Mammary epithelial cell (primary cell): ENCODE results near the gene SPINK5.

Source experiments
- CTCF ChIP-seq, 2 donors: IDR thresholded peaks in 1 of 2; conservative IDR thresholded peaks in 1 of 2; 2 replicates each; pipeline ENCODE4 v1.5.1; 2011 to 2012; ENCODE audit warnings: inconsistent platforms in 2 of 2, low read length in 2 of 2, mild to moderate bottlenecking in 2 of 2, control low read depth in 1 of 2, low read depth in 1 of 2; ENCODE audit not compliant: insufficient read depth in 1 of 2; ENCODE audit errors: extremely low read depth in 1 of 2
- EZH2 ChIP-seq: IDR thresholded peaks from 2 replicates; pipeline ENCODE4 v1.6.1; 2012; ENCODE audit warnings: low read length, inconsistent platforms, borderline replicate concordance

GRCh38 chr5:148107608-148108007 lies 43.8 kb downstream of the SPINK5 start:
- TF ChIP-seq CTCF (conservative IDR thresholded peaks at IDR 0.05 in 1 of 2, IDR thresholded peaks at IDR 0.05 in 1 of 2; ENCODE audit: extremely low read depth in 1 of 2, insufficient read depth in 1 of 2, low read depth in 1 of 2, low read length in 2 of 2), result peak; percentile 31 to 56
- no peak for TF ChIP-seq EZH2
